SK-N-SH treated with all-trans-retinoic acid at 6 μM for 48 hours (cell line): ENCODE data around the gene NCKAP5.

Experiments used
- ATAC-seq: fragments of 200-7000 bp; cut with Tn5 transposase; 3 replicates; pipeline ENCODE4 v1.9.1; 2020; ENCODE audit warnings: mild to moderate bottlenecking, moderate library complexity
- BACH2 ChIP-seq: fragments of 250-450 bp; sonication (Bioruptor Pico); IDR thresholded peaks from 2 replicates; pipeline ENCODE4 v1.9.0; 2021; ENCODE audit warnings: mild to moderate bottlenecking, borderline replicate concordance
- CREB5 ChIP-seq: fragments of 250-450 bp; sonication (Bioruptor Pico); IDR thresholded peaks from 2 replicates; pipeline ENCODE4 v1.5.1; 2020; ENCODE audit warnings: low read depth, mild to moderate bottlenecking, moderate library complexity
- CSDC2 ChIP-seq: fragments of 250-450 bp; sonication (Bioruptor Pico); IDR thresholded peaks from 2 replicates; pipeline ENCODE4 v1.5.0; 2020; ENCODE audit warnings: mild to moderate bottlenecking, moderate library complexity
- CSRNP3 ChIP-seq: fragments of 250-450 bp; sonication (Bioruptor Pico); IDR thresholded peaks from 2 replicates; pipeline ENCODE4 v1.5.1; 2021; ENCODE audit warnings: mild to moderate bottlenecking, moderate library complexity
- OSR1 ChIP-seq: fragments of 250-450 bp; sonication (Bioruptor Pico); IDR thresholded peaks from 2 replicates; pipeline ENCODE4 v1.8.0; 2022; ENCODE audit warnings: moderate library complexity, mild to moderate bottlenecking, inconsistent platforms
- PATZ1 ChIP-seq: fragments of 250-450 bp; sonication (Bioruptor Pico); IDR thresholded peaks from 2 replicates; pipeline ENCODE4 v1.8.0; 2020; ENCODE audit warnings: mild to moderate bottlenecking, moderate library complexity, borderline replicate concordance
- POU6F1 ChIP-seq: fragments of 250-450 bp; sonication (Bioruptor Pico); IDR thresholded peaks from 2 replicates; pipeline ENCODE4 v1.8.0; 2021; ENCODE audit warnings: low read depth, mild to moderate bottlenecking, moderate library complexity, borderline replicate concordance
- PPARA ChIP-seq: fragments of 250-450 bp; sonication (Bioruptor Pico); IDR thresholded peaks from 2 replicates; pipeline ENCODE4 v1.5.0; 2020; ENCODE audit warnings: mild to moderate bottlenecking, borderline replicate concordance
- RARB ChIP-seq: fragments of 250-450 bp; sonication (Bioruptor Pico); IDR thresholded peaks from 2 replicates; pipeline ENCODE4 v1.8.0; 2021; ENCODE audit warnings: mild to moderate bottlenecking, moderate library complexity
- TCF4 ChIP-seq: fragments of 250-450 bp; sonication (Bioruptor Pico); IDR thresholded peaks from 2 replicates; pipeline ENCODE4 v1.8.0; 2021; ENCODE audit warnings: mild to moderate bottlenecking, moderate library complexity, borderline replicate concordance
- TOX ChIP-seq: fragments of 250-450 bp; sonication (Bioruptor Pico); IDR thresholded peaks from 2 replicates; pipeline ENCODE4 v1.8.0; 2021; ENCODE audit warnings: mild to moderate bottlenecking, moderate library complexity, borderline replicate concordance
- TSHZ2 ChIP-seq: fragments of 250-450 bp; sonication (Bioruptor Pico); IDR thresholded peaks from 2 replicates; pipeline ENCODE4 v1.5.0; 2020; ENCODE audit warnings: mild to moderate bottlenecking, moderate library complexity
- ZC3H10 ChIP-seq: fragments of 250-450 bp; sonication (Bioruptor Pico); IDR thresholded peaks from 2 replicates; pipeline ENCODE4 v1.5.1; 2021; ENCODE audit warnings: mild to moderate bottlenecking, moderate library complexity
- ZFP30 ChIP-seq: fragments of 450-650 bp; formaldehyde crosslinking; IDR thresholded peaks from 2 replicates; pipeline ENCODE4 v1.5.0; 2022; ENCODE audit warnings: mild to moderate bottlenecking, moderate library complexity
- ZNF565 ChIP-seq: fragments of 450-650 bp; formaldehyde crosslinking; conservative IDR thresholded peaks from 2 replicates; pipeline ENCODE4 v1.5.0; 2020; ENCODE audit warnings: low read depth, mild to moderate bottlenecking, moderate library complexity
- ZNF70 ChIP-seq: fragments of 450-650 bp; formaldehyde crosslinking; IDR thresholded peaks from 2 replicates; pipeline ENCODE4 v1.5.0; 2020; ENCODE audit warnings: mild to moderate bottlenecking, moderate library complexity
- ZNF8 ChIP-seq: fragments of 450-650 bp; formaldehyde crosslinking; IDR thresholded peaks from 2 replicates; pipeline ENCODE4 v1.5.0; 2020; ENCODE audit warnings: mild to moderate bottlenecking, moderate library complexity

NCKAP5 gene

GRCh38 chr2:132948211-132948610 is 620.1 kb downstream of the NCKAP5 start:
- no peak for ATAC-seq

GRCh38 chr2:132943829-132944228 is 624.4 kb downstream of the NCKAP5 start:
- no peak for ATAC-seq
- TF ChIP-seq TOX (no peak), PPARA (CRISPR knock-in tag) (no peak), CSRNP3 (CRISPR knock-in tag) (no peak), CREB5 (CRISPR knock-in tag) (no peak), CSDC2 (CRISPR knock-in tag) (no peak), ZC3H10 (CRISPR knock-in tag) (no peak)

More at GRCh38 chr2:132948211-132948610, 620.1 kb downstream of the NCKAP5 start:
- TF ChIP-seq TCF4 (CRISPR knock-in tag): no peak
- TF ChIP-seq TSHZ2: no peak
- TF ChIP-seq ZC3H10 (CRISPR knock-in tag): no peak
- no peak for TF ChIP-seq PATZ1 (CRISPR knock-in tag)

GRCh38 chr2:132941296-132942020 is 626.8 kb downstream of the NCKAP5 start:
- no peak for TF ChIP-seq OSR1
- no peak for TF ChIP-seq ZNF565
- TF ChIP-seq CREB5 (CRISPR knock-in tag): no peak
- TF ChIP-seq POU6F1 (CRISPR knock-in tag): no peak
- TF ChIP-seq ZNF8 (CRISPR knock-in tag): no peak
- no peak for TF ChIP-seq ZFP30
- no peak for TF ChIP-seq ZNF70
- no peak for TF ChIP-seq RARB (CRISPR knock-in tag)
- no peak for TF ChIP-seq CSRNP3 (CRISPR knock-in tag)
- TF ChIP-seq BACH2 (CRISPR knock-in tag): no peak
- no peak for ATAC-seq
